Right ventricle myocardium inferior (tissue), 1 donor: ENCODE results near the gene SBNO1. TPM values are rescaled to one million over a fixed set of nuclear protein-coding genes. Genes with fewer than 3 reads are reported as not detected.
"Not testable (repeated sequence)": the region's sequence is repeated elsewhere in the genome, so short reads cannot be mapped to it uniquely, and the experiment has no call there.

ENCODE experiments used
- ATAC-seq: fragments of 200-7000 bp; cut with Tn5 transposase; one replicate; pipeline ENCODE4 v1.9.1; 2020; ENCODE audit warnings: mild to moderate bottlenecking, moderate library complexity
- DNase-seq: peaks from one replicate; pipeline ENCODE4 v3.0.0; 2021; ENCODE audit errors: missing footprints
- intact Hi-C: fragments of 100-400 bp; cut with DNase I; formaldehyde crosslinking; loops from one replicate; pipeline ENCODE4 v1.11.0; 2022
- total RNA-seq: library from RNA; stranded (reverse); fragmentation: NEBNext Ultra II Directional; extraction: Animal tissue kit (Norgen Biotek cat#: 25700); gene quantifications from one replicate; pipeline ENCODE4 v1.2.1, GENCODE V29; 2021
- donor health status: DM: no; HTN: yes; CAD: no; lungs with severe emphysema.

SBNO1 gene
- total RNA-seq, 1 donor from 2014 or later: 25.8 TPM

- intact Hi-C loops: no loop called here
- no peak for ATAC-seq
- DNase-seq: no peak
These were observed 26.1 kb upstream of the SBNO1 start for GRCh38 chr12:123390498-123391426.

- intact Hi-C loops: loop anchor here (2.0 to 5.0 kb wide), 3 partner anchors 25 to 143 kb away; partner anchors contain the start of genes RILPL1, SBNO1 and SNRNP35
- ATAC-seq: peak; percentile 74
- DNase-seq: no peak
These were observed 25.1 kb upstream of the SBNO1 start for GRCh38 chr12:123389560-123390351.

GRCh38 chr12:123388951-123389559 lies 24.4 kb upstream of the SBNO1 start:
- intact Hi-C loops: loop anchor here (2.0 to 5.0 kb wide), 3 partner anchors 24 to 143 kb away; partner anchors contain the start of genes RILPL1, SBNO1 and SNRNP35
- no peak for DNase-seq
- ATAC-seq: no peak

DNA sequence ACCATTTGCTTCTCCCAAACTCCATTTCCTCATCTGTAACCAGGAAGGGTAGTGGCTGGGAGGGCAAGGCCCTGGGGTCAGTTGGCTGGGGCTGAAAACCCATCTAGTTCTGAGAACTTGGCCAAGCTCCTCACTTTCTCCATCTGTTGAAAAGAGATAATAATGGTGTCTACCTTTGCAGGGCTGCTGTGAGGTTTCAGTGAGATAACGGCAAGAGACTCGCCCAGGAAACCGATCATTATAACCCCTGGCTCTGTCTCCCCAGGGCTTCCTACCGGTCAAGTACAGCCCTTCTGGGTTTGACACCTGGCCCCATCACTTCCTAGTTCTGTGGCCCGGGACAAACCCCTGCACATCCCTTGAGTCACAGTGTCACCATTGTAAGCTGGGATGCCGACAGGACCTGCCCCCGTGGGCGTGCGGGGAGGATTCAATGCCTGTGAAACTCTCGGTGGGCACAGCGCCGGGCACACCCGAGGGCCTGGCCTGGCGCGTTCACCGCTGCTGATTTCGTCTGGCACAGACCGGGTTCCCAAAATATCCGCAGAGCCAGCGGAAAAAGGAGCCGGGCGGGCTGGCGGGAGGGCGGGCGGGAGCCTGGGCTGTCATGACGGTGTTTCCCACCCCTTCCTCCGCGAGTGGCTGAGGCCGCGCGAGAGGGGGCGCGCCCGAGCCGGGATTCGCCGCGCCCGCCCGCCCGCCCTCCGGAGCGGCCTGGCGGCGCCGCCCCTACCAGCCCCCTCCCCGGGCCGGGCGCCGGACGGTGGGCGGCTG lies 23.7 kb upstream of the SBNO1 start:
- intact Hi-C loops: loop anchor here (2.0 to 5.0 kb wide), 3 partner anchors 24 to 144 kb away; partner anchors contain the start of genes RILPL1, SBNO1 and SNRNP35

GRCh38 chr12:123387508-123388176 lies 23.0 kb upstream of the SBNO1 start:
- ATAC-seq (no peak), DNase-seq (no peak)
- intact Hi-C loops: loop anchor here (2.0 to 5.0 kb wide), 3 partner anchors 23 to 145 kb away; partner anchors contain the start of genes RILPL1, SBNO1 and SNRNP35

More for the DNA sequence above, 23.7 kb upstream of the SBNO1 start:
- DNase-seq (peak; percentile 91), ATAC-seq (peak; percentile 68)

- ATAC-seq, DNase-seq: not testable (repeated sequence)
- intact Hi-C loops: loop anchor here (5.0 kb wide), 2 partner anchors 72 to 147 kb away; partner anchors contain the start of genes RILPL1 and SNRNP35
These were observed 20.9 kb upstream of the SBNO1 start for GRCh38 chr12:123385536-123385935.

GRCh38 chr12:123384994-123385376 lies 20.3 kb upstream of the SBNO1 start:
- intact Hi-C loops: loop anchor here (5.0 kb wide), 2 partner anchors 72 to 147 kb away; partner anchors contain the start of genes RILPL1 and SNRNP35
- ATAC-seq: no peak
- DNase-seq: no peak

DNA sequence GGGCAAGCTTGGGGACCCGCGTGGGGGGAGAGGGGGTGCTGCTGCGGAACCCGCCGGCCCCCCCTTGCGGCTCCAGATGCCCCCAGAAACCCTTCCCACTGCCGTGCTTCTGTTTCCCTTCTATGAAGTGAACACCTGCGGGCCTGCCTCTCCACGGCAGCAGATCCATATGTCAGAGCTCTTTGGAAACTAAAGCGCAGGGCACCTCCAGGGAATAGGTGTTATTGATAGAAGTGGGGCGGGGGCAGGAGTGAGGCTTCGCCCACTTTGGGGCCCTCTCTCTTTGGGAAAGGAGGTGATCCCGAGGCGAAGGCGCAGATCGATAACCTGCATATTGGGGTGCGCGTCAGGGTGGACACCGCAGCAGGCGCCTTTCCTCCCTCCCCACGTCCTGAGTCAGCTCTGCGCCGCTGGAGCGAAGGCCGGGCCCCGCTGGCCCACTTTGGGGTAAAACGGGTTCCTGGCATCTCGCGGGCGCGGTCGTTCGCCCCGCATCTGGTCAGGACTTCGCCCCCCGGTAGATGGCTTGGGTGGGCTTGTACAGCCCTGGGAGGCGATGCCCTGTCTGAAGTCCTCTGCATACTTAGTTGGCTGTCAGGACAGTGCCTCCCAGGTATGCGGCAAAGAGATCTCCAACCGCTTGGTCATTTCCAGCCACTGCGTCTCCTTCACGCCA lies 19.8 kb upstream of the SBNO1 start:
- ATAC-seq: no peak
- intact Hi-C loops: no loop called here
- DNase-seq: no peak

DNA sequence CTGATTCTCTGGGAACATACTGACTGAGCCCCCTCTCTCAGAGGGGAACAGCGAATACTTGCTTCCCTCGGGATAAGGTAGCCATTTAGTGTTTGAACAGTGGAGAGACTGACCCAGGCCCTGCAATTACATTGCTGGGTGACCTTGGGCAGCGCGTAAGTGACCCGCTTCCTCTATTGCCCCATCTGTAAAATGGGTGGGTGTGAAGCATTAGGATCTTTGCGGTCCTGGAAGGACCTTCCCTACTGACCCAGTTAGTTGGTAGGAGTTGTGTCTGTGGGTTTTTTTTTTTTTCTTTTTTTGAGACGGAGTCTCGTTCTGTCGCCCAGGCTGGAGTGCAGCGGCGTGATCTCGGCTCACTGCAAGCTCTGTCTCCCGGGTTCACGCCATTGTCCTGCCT lies 18.0 kb upstream of the SBNO1 start:
- intact Hi-C loops: no loop called here
- ATAC-seq: no peak
- DNase-seq: no peak

DNA sequence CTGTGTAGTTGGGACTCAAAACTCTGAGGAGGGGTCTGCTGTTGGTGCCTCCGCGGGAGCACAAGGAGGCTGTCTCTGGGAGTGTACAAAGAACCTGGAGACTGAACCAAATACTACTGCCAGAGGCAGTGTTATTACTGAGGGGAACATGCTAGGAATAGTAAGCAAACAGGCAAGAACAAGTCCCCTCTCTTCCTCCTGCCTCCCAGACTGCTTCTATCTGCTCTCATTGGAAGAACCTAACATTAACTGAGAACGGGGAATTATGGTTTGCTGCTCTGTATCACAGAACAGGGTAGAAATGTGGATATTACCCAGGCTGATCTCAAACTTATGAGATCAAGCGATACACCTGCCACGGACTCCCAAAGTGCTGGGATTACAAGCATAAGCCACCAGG lies 14.7 kb upstream of the SBNO1 start:
- ATAC-seq (no peak), DNase-seq (no peak)
- intact Hi-C loops: no loop called here

GRCh38 chr12:123372415-123372814 lies 7.8 kb upstream of the SBNO1 start:
- ATAC-seq, intact Hi-C loops, DNase-seq: not testable (repeated sequence)

DNA sequence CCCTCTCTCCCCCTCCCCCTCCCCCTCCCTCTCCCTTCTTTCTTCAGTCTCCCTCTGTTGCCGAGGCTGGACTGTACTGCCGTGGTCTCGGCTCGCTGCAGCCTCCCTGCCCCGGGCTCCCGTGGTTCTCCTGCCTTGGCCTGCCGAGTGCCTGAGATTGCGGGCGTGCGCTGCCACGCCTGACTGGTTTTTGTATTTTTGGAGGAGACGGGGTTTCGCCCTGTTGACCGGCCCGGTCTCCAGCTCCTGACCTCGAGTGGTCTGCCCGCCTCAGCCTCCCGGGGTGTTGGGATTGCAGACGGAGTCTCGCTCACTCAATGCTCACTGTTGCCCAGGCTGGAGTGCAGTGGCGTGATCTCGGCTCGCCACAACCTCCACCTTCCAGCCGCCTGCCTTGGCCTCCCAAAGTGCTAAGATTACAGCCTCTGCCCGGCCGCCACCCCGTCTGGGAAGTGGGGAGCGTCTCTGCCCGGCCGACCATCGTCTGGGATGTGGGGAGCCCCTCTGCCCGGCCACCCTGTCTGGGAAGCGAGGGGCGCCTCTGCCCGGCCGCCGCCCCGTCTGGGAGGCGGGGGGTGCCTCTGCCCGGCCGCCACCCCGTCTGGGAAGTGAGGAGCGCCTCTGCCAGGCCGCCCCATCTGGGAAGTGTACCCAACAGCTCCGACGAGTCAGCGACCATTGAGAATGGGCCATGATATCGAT lies 7.2 kb upstream of the SBNO1 start:
- DNase-seq, intact Hi-C loops, ATAC-seq: not testable (repeated sequence)

GRCh38 chr12:123369229-123369628 lies 4.6 kb upstream of the SBNO1 start:
- ATAC-seq: no peak
- no peak for DNase-seq
- intact Hi-C loops: loop anchor here (5.0 kb wide), 1 partner anchor 88 kb away; the partner anchor contains the start of gene SNRNP35

DNA sequence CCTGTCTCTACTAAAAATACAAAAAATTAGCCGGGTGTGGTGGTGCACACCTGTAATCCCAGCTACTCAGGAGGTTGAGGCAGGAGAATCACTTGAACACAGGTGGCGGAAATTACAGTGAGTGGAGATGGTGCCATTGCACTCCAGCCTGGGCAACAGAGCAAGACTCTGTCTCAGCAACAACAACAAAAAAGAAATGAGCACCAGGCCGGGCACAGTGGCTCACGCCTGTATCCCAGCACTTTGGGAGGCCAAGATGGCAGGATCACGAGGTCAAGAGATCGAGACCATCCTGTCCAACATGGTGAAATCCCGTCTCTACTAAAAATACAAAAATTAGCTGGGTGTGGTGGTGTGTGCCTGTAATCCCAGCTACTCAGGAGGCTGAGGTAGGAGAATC lies 3.8 kb upstream of the SBNO1 start:
- ATAC-seq, DNase-seq: not testable (repeated sequence)
- intact Hi-C loops: loop anchor here (5.0 kb wide), 1 partner anchor 89 kb away; the partner anchor contains the start of gene SNRNP35

- no peak for ATAC-seq
- DNase-seq: no peak
- intact Hi-C loops: loop anchor here (5.0 kb wide), 1 partner anchor 90 kb away; the partner anchor contains the start of gene SNRNP35
These were observed 2.9 kb upstream of the SBNO1 start for GRCh38 chr12:123367511-123367910.
